ENCODE measurements around the gene VAT1L. TPM values are rescaled to one million over a fixed set of nuclear protein-coding genes. Genes with fewer than 3 reads are reported as not detected.
"Not testable (repeated sequence)": the region's sequence is repeated elsewhere in the genome, so short reads cannot be mapped to it uniquely, and the experiment has no call there.

VAT1L gene
- total and polyA plus RNA-seq, 10 of the 15 experiments (the other 5 are each of a cell fraction or from before 2014, with no cell fraction given) = 0.06 to 0.18 (median 0.10) TPM; not detected in 5

DNA sequence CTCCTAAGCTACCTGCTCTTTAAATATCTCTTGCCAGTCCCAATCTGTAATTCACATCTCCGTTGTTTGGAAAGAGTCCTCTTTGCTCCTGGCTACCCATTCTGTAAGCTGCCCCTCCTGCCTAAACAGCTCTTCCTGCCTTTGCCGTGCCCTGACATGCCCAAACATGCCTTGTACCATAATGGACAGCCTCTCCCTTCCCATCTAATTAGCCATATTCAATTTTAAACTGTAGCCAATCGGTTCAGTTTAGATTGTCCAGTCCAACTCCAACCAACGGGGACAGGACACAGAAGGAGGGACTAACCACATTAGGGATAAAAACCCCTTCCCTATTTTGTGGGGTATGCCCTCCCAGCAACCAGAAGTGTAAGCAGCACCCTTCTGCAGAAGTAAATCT, 203.3 kb downstream of the VAT1L start:
- TF ChIP-seq POLR2AphosphoS2 (IDR thresholded peaks at IDR 0.05; ENCODE audit: low read depth, low read length) (no peak), SRF (IDR thresholded peaks at IDR 0.05; ENCODE audit: low read depth in 2 of 2, low read length in 2 of 2) (no peak), SPI1 (IDR thresholded peaks at IDR 0.05; ENCODE audit: borderline replicate concordance, insufficient read depth, low read depth, low read length) (no peak), ATF7 (IDR thresholded peaks at IDR 0.05; ENCODE audit: low read depth) (no peak), NR2C1 (IDR thresholded peaks at IDR 0.05) (no peak), EGR1 (IDR thresholded peaks at IDR 0.05; ENCODE audit: borderline replicate concordance in 1 of 2, low read depth in 2 of 2, low read length in 2 of 2) (no peak), TCF3 (IDR thresholded peaks at IDR 0.05; ENCODE audit: borderline replicate concordance, insufficient read depth, low read depth, low read length) (no peak), MTA3 (IDR thresholded peaks at IDR 0.05; ENCODE audit: borderline replicate concordance, low read length) (no peak)
- Histone ChIP-seq H3K9ac (ENCODE audit: control insufficient read depth, insufficient read depth, low read length) (no peak overlapping the region), H3K9me3 (replicated peaks; ENCODE audit: control insufficient read depth, insufficient read depth, low read length) (peaks cover 2% of the 10 kb centered on the region; the same call in 2 of the 3 replicates), H2AFZ (ENCODE audit: control insufficient read depth, low read depth, low read length) (no peak overlapping the region), H3K36me3 (ENCODE audit: control insufficient read depth in 2 of 2, insufficient read depth in 2 of 2, low read length in 1 of 2) (no peaks in the 10 kb centered on the region), H3K27ac (ENCODE audit: control insufficient read depth, insufficient read depth) (no peak overlapping the region), H3K79me2 (ENCODE audit: control insufficient read depth, insufficient read depth, low read length) (no peaks in the 10 kb centered on the region), H3K4me1 (ENCODE audit: control insufficient read depth, insufficient read depth, low read length) (no peaks in the 10 kb centered on the region; the same call in 1 of the 2 replicates), H3K4me3 (no peak overlapping the region), H3K27me3 (replicated peaks in 1 of 2; ENCODE audit: control insufficient read depth in 2 of 2, insufficient read depth in 2 of 2, low read length in 1 of 2) (no peaks in the 10 kb centered on the region), H3K4me2 (ENCODE audit: control insufficient read depth, insufficient read depth) (no peak overlapping the region), H4K20me1 (ENCODE audit: control insufficient read depth, insufficient read depth) (no peaks in the 10 kb centered on the region)
- ChIA-PET RAD21 (ENCODE audit: unreplicated experiment) (no interaction called here), POLR2A (no interaction called here), SMC1A (ENCODE audit: uncharacterized antibody, unreplicated experiment) (interaction anchor here (1.2 to 1.3 kb wide), 2 partner anchors 10 to 11 kb away, joined by 4 read pairs; no protein-coding TSS in a partner anchor), CTCF (interaction anchor here (2.9 kb wide), 1 partner anchor 11 kb away, joined by 12 read pairs; no protein-coding TSS in a partner anchor)
- no peak for ATAC-seq
- no peak for DNase-seq (ENCODE audit: low read depth, low spot score)
- BruUV-seq (replicated peaks) = no TSS peak
- WGBS (ENCODE audit: insufficient coverage, insufficient replicate concordance, low lambda C conversion rate, missing lambda C conversion rate) = 45% methylated on average over 4 of the region's 4 CpGs
- no peak for FAIRE-seq
- intact Hi-C loops (cut with micrococcal nuclease; ENCODE audit: unreplicated experiment) = no loop called here
- in situ Hi-C loops (cut with MboI) = no loop called here

- H3K9me3 ChIP-seq (replicated peaks; ENCODE audit: control insufficient read depth, insufficient read depth, low read length); BruUV-seq (replicated peaks); POLR2A ChIA-PET; intact Hi-C loops (cut with micrococcal nuclease; ENCODE audit: unreplicated experiment); H3K27me3 ChIP-seq (replicated peaks in 1 of 2; ENCODE audit: control insufficient read depth in 2 of 2, insufficient read depth in 2 of 2, low read length in 1 of 2); H3K9ac ChIP-seq (ENCODE audit: control insufficient read depth, insufficient read depth, low read length); RAD21 ChIA-PET (ENCODE audit: unreplicated experiment); H2AFZ ChIP-seq (ENCODE audit: control insufficient read depth, low read depth, low read length); DNase-seq (ENCODE audit: low read depth, low spot score); in situ Hi-C loops (cut with MboI); H4K20me1 ChIP-seq (ENCODE audit: control insufficient read depth, insufficient read depth); ATAC-seq; H3K79me2 ChIP-seq (ENCODE audit: control insufficient read depth, insufficient read depth, low read length); H3K4me3 ChIP-seq; FAIRE-seq; H3K4me2 ChIP-seq (ENCODE audit: control insufficient read depth, insufficient read depth); H3K4me1 ChIP-seq (ENCODE audit: control insufficient read depth, insufficient read depth, low read length); H3K27ac ChIP-seq (ENCODE audit: control insufficient read depth, insufficient read depth); H3K36me3 ChIP-seq (ENCODE audit: control insufficient read depth in 2 of 2, insufficient read depth in 2 of 2, low read length in 1 of 2): not testable (repeated sequence)
- ChIA-PET SMC1A (ENCODE audit: uncharacterized antibody, unreplicated experiment) (interaction anchor here (1.3 kb wide), 1 partner anchor 10 kb away, joined by 4 read pairs; no protein-coding TSS in a partner anchor), CTCF (interaction anchor here (0.6 to 2.9 kb wide), 2 partner anchors 10 to 758 kb away, joined by 3 to 12 read pairs; no protein-coding TSS in a partner anchor)
- 0% methylated on average over 2 of the region's 2 CpGs for WGBS (ENCODE audit: insufficient coverage, insufficient replicate concordance, low lambda C conversion rate, missing lambda C conversion rate)
Observed at GRCh38 chr16:77992381-77992780, 204.0 kb downstream of the VAT1L start.
